C4-2B (cell line): ENCODE data around the gene RNF112.

ENCODE experiments used
- CTCF ChIP-seq: fragments of 450-650 bp; conservative IDR thresholded peaks from 2 replicates; pipeline ENCODE4 v1.5.1; 2017; ENCODE audit warnings: mild to moderate bottlenecking
- ZFX ChIP-seq: fragments of 450-650 bp; IDR thresholded peaks from 2 replicates; pipeline ENCODE4 v1.6.1; 2017

- TF ChIP-seq CTCF (no peak), ZFX (no peak)
These were observed 39.6 kb upstream of the RNF112 start for GRCh38 chr17:19371259-19372010.
